Uterus (tissue), 2 donors: ENCODE measurements around the gene ST3GAL6.

Experiments used
- POLR2A ChIP-seq, 2 donors: fragments of 450-650 bp; IDR thresholded peaks; one replicate each; pipeline ENCODE4 v1.6.1; 2016; ENCODE audit warnings: antibody characterized with exemption in 2 of 2, mild to moderate bottlenecking in 1 of 2, moderate library complexity in 1 of 2
- TF ChIP-seq, protein P1 (sequence below), 4 experiments: fragments of 200-600 bp in 2 of 4; fragments of 450-650 bp in 2 of 4; sonication (generic) in 2 of 4; IDR thresholded peaks; one replicate each; pipeline ENCODE4 v1.5.1; 2016 to 2019; ENCODE audit warnings: antibody characterized with exemption in 4 of 4, mild to moderate bottlenecking in 2 of 4, moderate library complexity in 1 of 4

DNA sequence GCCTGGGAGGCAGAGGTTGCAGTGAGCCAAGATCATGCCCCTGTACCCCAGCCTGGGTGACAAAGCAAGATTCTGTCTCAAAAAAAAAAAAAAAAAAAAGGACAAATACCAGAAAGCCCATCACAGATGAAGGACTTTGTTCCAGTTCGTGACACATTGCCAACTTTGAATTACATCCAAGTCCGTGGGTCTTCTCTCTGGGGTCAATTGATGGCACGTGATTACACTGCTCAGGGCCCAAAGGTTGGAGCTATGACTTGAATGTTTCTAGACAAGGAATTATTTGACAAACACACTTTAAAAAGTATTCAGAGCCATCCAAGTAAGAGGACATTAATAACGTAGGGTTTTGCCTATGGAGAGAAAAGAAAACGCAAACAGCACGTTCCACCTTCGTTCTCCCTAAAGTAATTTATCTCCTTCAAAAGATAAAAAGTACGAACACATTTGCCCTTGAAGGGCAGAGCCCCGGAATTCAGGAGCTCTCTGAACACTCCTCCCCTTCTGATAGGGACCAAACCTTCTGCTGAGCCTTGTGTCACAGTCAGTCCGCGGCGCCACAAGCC lies 31.3 kb upstream of the ST3GAL6 start:
- TF ChIP-seq POLR2A (IDR thresholded peaks at IDR 0.05): no peak
- TF ChIP-seq, protein P1, sequence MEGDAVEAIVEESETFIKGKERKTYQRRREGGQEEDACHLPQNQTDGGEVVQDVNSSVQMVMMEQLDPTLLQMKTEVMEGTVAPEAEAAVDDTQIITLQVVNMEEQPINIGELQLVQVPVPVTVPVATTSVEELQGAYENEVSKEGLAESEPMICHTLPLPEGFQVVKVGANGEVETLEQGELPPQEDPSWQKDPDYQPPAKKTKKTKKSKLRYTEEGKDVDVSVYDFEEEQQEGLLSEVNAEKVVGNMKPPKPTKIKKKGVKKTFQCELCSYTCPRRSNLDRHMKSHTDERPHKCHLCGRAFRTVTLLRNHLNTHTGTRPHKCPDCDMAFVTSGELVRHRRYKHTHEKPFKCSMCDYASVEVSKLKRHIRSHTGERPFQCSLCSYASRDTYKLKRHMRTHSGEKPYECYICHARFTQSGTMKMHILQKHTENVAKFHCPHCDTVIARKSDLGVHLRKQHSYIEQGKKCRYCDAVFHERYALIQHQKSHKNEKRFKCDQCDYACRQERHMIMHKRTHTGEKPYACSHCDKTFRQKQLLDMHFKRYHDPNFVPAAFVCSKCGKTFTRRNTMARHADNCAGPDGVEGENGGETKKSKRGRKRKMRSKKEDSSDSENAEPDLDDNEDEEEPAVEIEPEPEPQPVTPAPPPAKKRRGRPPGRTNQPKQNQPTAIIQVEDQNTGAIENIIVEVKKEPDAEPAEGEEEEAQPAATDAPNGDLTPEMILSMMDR (IDR thresholded peaks at IDR 0.05): no peak
